SK-N-SH treated with all-trans-retinoic acid at 6 μM for 48 hours (cell line): ENCODE results near the gene MAST4.

Experiments used
- ATAC-seq: fragments of 200-7000 bp; cut with Tn5 transposase; 3 replicates; pipeline ENCODE4 v1.9.1; 2020; ENCODE audit warnings: mild to moderate bottlenecking, moderate library complexity
- ARNTL ChIP-seq: fragments of 450-650 bp; formaldehyde crosslinking; IDR thresholded peaks from 2 replicates; pipeline ENCODE4 v1.5.0; 2020; ENCODE audit warnings: low read depth, mild to moderate bottlenecking, moderate library complexity, borderline replicate concordance
- BACH2 ChIP-seq: fragments of 250-450 bp; sonication (Bioruptor Pico); IDR thresholded peaks from 2 replicates; pipeline ENCODE4 v1.9.0; 2021; ENCODE audit warnings: mild to moderate bottlenecking, borderline replicate concordance
- CREB5 ChIP-seq: fragments of 250-450 bp; sonication (Bioruptor Pico); IDR thresholded peaks from 2 replicates; pipeline ENCODE4 v1.5.1; 2020; ENCODE audit warnings: low read depth, mild to moderate bottlenecking, moderate library complexity
- OSR1 ChIP-seq: fragments of 250-450 bp; sonication (Bioruptor Pico); IDR thresholded peaks from 2 replicates; pipeline ENCODE4 v1.8.0; 2022; ENCODE audit warnings: moderate library complexity, mild to moderate bottlenecking, inconsistent platforms
- SNAI2 ChIP-seq: fragments of 250-450 bp; sonication (Bioruptor Pico); IDR thresholded peaks from 2 replicates; pipeline ENCODE4 v1.5.0; 2020; ENCODE audit warnings: mild to moderate bottlenecking, moderate library complexity
- TCF4 ChIP-seq: fragments of 250-450 bp; sonication (Bioruptor Pico); IDR thresholded peaks from 2 replicates; pipeline ENCODE4 v1.8.0; 2021; ENCODE audit warnings: mild to moderate bottlenecking, moderate library complexity, borderline replicate concordance
- TOX ChIP-seq: fragments of 250-450 bp; sonication (Bioruptor Pico); IDR thresholded peaks from 2 replicates; pipeline ENCODE4 v1.8.0; 2021; ENCODE audit warnings: mild to moderate bottlenecking, moderate library complexity, borderline replicate concordance
- ZC3H10 ChIP-seq: fragments of 250-450 bp; sonication (Bioruptor Pico); IDR thresholded peaks from 2 replicates; pipeline ENCODE4 v1.5.1; 2021; ENCODE audit warnings: mild to moderate bottlenecking, moderate library complexity
- ZFP30 ChIP-seq: fragments of 450-650 bp; formaldehyde crosslinking; IDR thresholded peaks from 2 replicates; pipeline ENCODE4 v1.5.0; 2022; ENCODE audit warnings: mild to moderate bottlenecking, moderate library complexity
- ZNF70 ChIP-seq: fragments of 450-650 bp; formaldehyde crosslinking; IDR thresholded peaks from 2 replicates; pipeline ENCODE4 v1.5.0; 2020; ENCODE audit warnings: mild to moderate bottlenecking, moderate library complexity
- ZNF8 ChIP-seq: fragments of 450-650 bp; formaldehyde crosslinking; IDR thresholded peaks from 2 replicates; pipeline ENCODE4 v1.5.0; 2020; ENCODE audit warnings: mild to moderate bottlenecking, moderate library complexity
- TF ChIP-seq, protein P1 (sequence below): fragments of 250-450 bp; sonication (Bioruptor Pico); IDR thresholded peaks from 2 replicates; pipeline ENCODE4 v1.5.0; 2020; ENCODE audit warnings: mild to moderate bottlenecking, moderate library complexity
- TF ChIP-seq, protein P2 (sequence below): fragments of 250-450 bp; sonication (Bioruptor Pico); IDR thresholded peaks from 2 replicates; pipeline ENCODE4 v1.8.0; 2021; ENCODE audit warnings: low read depth, mild to moderate bottlenecking, moderate library complexity, borderline replicate concordance
- TF ChIP-seq, protein P3 (sequence below): fragments of 250-450 bp; sonication (Bioruptor Pico); IDR thresholded peaks from 2 replicates; pipeline ENCODE4 v1.5.1; 2021; ENCODE audit warnings: mild to moderate bottlenecking, moderate library complexity

MAST4 gene

DNA sequence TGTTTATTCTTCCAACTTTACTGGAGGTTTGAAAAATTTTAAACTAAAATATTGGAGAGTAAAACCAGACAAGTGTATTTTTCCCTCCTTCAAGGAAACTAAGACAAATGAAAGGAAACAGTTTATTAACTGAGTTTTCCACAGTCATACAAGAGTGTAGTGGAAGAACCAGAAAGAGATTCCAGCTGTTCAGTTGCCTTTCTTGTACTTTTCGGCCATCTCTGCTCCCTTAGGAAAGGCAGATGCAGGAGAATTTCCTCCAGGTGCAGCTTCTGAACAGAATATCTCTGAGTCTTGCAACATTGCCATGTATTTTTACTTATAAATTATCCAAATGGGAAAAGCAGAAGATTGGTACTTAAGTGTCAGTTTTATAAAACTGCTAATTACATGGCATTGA lies 217.1 kb downstream of the MAST4 start (continued):
- no peak for TF ChIP-seq TOX (CRISPR knock-in tag)

DNA sequence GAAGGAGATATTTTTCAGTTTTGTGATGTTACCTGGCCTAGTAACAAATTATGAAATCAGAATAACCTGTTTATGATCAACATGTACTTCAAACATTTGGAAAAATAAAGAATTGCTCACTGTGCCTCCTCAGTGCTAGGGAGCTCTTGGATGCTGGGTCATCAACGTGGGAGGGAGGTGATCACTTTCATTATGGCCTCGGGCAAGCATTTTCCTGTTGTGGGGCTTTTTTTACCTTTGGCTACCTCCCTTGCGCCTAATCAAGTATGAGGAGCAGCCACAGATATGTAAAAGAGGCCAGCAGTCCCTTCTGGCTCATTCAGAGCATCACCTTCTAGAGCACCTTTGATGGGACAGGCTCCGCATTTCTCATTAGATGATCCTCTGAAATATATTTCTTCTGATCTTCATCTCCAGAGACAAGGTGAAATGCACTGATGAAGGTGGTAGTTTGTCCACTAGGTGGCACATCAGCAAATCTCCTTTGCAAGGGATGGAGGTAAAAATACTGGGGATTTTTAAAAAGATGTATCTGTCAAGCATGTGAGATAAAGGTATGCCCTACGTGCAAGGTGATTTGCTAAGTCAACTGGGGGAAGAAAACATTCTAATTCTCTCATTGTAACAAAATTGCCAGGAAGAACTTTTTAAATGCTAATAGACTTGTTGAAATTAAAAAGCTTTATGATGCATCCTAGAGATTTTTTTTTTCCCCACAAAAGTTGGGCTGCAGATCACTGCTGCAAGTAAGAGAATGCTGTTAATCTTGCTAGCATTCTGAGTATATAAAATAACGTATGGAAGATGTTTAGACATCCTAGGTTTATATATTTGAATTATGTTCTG lies 218.2 kb downstream of the MAST4 start:
- no peak for TF ChIP-seq ARNTL (CRISPR knock-in tag)
- no peak for TF ChIP-seq OSR1
- no peak for TF ChIP-seq ZFP30 (CRISPR knock-in tag)
- ATAC-seq, result peak; percentile 88

DNA sequence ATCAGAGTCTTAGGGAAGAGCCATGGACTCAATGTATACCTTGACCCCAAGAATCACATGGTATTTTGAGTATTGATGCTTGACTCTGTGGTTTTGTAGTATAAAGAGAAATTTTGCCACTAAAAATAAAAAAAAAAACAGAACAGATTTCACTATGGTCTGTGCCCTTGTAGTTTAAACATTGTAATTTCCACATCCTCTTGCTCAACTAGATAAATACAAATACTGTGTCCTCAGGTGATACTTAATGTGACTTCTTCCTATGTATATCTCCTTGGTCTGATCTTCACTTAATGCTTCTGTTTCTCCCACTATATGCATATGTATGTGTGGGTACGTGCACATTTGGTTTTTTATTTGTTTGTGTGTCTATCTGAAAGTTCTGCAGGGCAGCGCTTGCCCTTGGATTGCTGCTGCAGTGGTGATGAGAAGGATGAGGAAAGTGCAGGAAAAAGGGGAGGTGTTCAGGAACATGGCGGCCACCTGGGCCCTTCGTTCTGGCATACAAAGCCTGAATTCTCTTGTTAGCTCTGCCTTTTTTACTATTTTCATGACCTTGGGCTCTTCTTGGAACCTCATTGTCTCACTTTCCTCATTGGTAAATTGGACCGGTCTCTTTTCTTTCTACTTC lies 222.2 kb downstream of the MAST4 start:
- no peak for ATAC-seq
- no peak for TF ChIP-seq ZFP30 (CRISPR knock-in tag)
- TF ChIP-seq, protein P1, sequence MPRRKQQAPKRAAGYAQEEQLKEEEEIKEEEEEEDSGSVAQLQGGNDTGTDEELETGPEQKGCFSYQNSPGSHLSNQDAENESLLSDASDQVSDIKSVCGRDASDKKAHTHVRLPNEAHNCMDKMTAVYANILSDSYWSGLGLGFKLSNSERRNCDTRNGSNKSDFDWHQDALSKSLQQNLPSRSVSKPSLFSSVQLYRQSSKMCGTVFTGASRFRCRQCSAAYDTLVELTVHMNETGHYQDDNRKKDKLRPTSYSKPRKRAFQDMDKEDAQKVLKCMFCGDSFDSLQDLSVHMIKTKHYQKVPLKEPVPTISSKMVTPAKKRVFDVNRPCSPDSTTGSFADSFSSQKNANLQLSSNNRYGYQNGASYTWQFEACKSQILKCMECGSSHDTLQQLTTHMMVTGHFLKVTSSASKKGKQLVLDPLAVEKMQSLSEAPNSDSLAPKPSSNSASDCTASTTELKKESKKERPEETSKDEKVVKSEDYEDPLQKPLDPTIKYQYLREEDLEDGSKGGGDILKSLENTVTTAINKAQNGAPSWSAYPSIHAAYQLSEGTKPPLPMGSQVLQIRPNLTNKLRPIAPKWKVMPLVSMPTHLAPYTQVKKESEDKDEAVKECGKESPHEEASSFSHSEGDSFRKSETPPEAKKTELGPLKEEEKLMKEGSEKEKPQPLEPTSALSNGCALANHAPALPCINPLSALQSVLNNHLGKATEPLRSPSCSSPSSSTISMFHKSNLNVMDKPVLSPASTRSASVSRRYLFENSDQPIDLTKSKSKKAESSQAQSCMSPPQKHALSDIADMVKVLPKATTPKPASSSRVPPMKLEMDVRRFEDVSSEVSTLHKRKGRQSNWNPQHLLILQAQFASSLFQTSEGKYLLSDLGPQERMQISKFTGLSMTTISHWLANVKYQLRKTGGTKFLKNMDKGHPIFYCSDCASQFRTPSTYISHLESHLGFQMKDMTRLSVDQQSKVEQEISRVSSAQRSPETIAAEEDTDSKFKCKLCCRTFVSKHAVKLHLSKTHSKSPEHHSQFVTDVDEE (CRISPR knock-in tag), result no peak

DNA sequence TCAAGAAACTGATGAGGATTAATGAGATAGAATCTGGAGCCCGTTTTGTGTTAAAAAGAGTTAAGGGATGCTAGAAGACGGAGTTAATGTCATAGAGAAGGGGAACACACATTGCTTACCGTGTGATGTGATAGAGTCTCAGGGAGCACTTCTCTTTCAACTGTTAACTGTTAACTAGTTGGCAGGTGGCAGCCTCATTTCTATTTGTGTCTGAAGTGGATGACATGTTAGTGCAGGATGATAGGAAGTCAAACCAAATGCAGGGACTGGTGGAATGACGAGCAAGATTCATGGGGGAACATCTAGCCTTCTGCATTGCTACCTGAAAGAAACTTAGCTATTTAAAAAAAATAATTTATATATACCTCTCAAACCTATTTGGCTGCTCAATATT lies 222.7 kb downstream of the MAST4 start:
- TF ChIP-seq TOX (CRISPR knock-in tag), result no peak
- no peak for TF ChIP-seq ZC3H10
- TF ChIP-seq CREB5 (CRISPR knock-in tag), result no peak
- TF ChIP-seq, protein P2, sequence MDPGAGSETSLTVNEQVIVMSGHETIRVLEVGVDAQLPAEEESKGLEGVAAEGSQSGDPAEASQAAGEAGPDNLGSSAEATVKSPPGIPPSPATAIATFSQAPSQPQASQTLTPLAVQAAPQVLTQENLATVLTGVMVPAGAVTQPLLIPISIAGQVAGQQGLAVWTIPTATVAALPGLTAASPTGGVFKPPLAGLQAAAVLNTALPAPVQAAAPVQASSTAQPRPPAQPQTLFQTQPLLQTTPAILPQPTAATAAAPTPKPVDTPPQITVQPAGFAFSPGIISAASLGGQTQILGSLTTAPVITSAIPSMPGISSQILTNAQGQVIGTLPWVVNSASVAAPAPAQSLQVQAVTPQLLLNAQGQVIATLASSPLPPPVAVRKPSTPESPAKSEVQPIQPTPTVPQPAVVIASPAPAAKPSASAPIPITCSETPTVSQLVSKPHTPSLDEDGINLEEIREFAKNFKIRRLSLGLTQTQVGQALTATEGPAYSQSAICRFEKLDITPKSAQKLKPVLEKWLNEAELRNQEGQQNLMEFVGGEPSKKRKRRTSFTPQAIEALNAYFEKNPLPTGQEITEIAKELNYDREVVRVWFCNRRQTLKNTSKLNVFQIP (CRISPR knock-in tag), result no peak
- TF ChIP-seq TCF4 (CRISPR knock-in tag), result no peak
- TF ChIP-seq, protein P3, sequence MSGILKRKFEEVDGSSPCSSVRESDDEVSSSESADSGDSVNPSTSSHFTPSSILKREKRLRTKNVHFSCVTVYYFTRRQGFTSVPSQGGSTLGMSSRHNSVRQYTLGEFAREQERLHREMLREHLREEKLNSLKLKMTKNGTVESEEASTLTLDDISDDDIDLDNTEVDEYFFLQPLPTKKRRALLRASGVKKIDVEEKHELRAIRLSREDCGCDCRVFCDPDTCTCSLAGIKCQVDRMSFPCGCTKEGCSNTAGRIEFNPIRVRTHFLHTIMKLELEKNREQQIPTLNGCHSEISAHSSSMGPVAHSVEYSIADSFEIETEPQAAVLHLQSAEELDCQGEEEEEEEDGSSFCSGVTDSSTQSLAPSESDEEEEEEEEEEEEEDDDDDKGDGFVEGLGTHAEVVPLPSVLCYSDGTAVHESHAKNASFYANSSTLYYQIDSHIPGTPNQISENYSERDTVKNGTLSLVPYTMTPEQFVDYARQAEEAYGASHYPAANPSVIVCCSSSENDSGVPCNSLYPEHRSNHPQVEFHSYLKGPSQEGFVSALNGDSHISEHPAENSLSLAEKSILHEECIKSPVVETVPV (CRISPR knock-in tag), result no peak
- TF ChIP-seq ZNF70 (CRISPR knock-in tag), result no peak
- TF ChIP-seq, protein P1 (CRISPR knock-in tag), result no peak
- no peak for TF ChIP-seq SNAI2 (CRISPR knock-in tag)
- no peak for TF ChIP-seq ZNF8 (CRISPR knock-in tag)
- TF ChIP-seq BACH2, result no peak
- TF ChIP-seq ARNTL (CRISPR knock-in tag), result no peak
- ATAC-seq, result no peak
